Measurements from ENCODE around the gene SALL4. TPM values are rescaled to one million over a fixed set of nuclear protein-coding genes. Genes with fewer than 3 reads are reported as not detected.
A peak's percentile ranks its signal among the peaks of the same experiment; 100 is the strongest.

Gene SALL4
- total RNA-seq, 1 donor from 2014 or later = 32.5 TPM

DNA sequence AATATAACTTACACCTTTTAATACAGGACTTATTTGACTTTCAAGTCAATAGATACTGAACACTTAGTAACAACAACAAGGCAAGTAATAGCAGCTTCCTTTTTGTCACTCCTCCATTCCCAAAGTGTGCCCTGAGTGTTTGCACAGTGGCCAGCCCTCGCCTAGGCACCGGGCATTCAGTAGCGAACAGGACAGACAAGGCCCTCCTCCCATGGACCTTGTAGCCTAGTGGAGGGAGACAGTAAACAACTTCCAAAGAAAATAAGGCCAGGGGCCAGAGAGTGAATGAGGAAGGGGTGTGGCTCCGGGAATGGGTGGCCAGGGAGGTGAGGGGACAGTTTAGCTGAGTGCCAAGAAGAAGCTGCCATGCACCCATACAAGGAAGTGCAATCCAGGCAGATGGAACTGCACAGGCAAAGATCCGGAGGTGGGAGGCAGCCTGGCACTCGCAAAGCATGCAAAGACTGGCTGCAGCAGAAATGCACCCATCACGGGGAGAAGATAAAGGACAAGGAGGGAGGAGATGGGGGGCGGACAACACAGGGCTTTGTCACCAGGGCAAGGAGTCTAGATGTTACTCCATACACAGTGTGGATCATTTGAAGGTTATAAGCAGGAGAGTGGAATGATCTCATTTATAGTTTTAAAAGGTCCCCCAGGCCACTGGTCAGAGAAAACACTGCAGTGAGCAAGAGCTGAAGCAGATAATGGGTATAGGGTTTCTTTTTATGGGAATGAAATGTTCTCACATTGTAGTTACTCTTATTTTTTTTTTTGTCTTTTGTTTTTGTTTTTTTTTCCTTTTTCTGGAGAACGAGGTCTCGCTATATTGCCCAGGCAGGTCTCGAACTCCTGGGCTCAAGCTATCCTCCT is 66.4 kb downstream of the SALL4 start:
- Mint-ChIP-seq H3K4me3 (no peak overlapping the region), H3K9me3 (no peaks in the 10 kb centered on the region), H3K27ac (peak overlapping the region; percentile 42), H3K4me1 (ENCODE audit: unreplicated experiment) (peaks cover 26% of the 10 kb centered on the region), H3K36me3 (no peaks in the 10 kb centered on the region), H3K27me3 (no peaks in the 10 kb centered on the region)
- TF ChIP-seq CTCF (conservative IDR thresholded peaks at IDR 0.05) = no peak
- DNase-seq (ENCODE audit: extremely low spot score, unreplicated experiment) = no peak

- TF ChIP-seq CTCF (conservative IDR thresholded peaks at IDR 0.05) = no peak
- Mint-ChIP-seq H3K36me3 (no peaks in the 10 kb centered on the region), H3K4me1 (ENCODE audit: unreplicated experiment) (peaks cover 26% of the 10 kb centered on the region), H3K27ac (no peak overlapping the region), H3K9me3 (no peaks in the 10 kb centered on the region), H3K4me3 (no peak overlapping the region), H3K27me3 (no peaks in the 10 kb centered on the region)
- no peak for DNase-seq (ENCODE audit: extremely low spot score, unreplicated experiment)
Measured at GRCh38 chr20:51734876-51735720, 67.2 kb downstream of the SALL4 start.

GRCh38 chr20:51733070-51733469 is 69.3 kb downstream of the SALL4 start:
- no peak for TF ChIP-seq CTCF (conservative IDR thresholded peaks at IDR 0.05)
- H3K27ac Mint-ChIP-seq = no peak overlapping the region
- H3K36me3 Mint-ChIP-seq = peaks cover under 1% of the 10 kb centered on the region
- H3K4me3 Mint-ChIP-seq = no peak overlapping the region
- no peaks in the 10 kb centered on the region for H3K27me3 Mint-ChIP-seq
- peaks cover 26% of the 10 kb centered on the region for H3K4me1 Mint-ChIP-seq (ENCODE audit: unreplicated experiment)
- no peak for DNase-seq (ENCODE audit: extremely low spot score, unreplicated experiment)
- no peaks in the 10 kb centered on the region for H3K9me3 Mint-ChIP-seq

Other genes with a start within 250 kb of the SALL4 start
- gene ATP9A, start 34.1 kb downstream of the SALL4 start, total RNA-seq (ENCODE audit: low replicate concordance) = 43.5 and 55.8 TPM in 2 replicates